ENCODE results near the gene IRF7.

DNA sequence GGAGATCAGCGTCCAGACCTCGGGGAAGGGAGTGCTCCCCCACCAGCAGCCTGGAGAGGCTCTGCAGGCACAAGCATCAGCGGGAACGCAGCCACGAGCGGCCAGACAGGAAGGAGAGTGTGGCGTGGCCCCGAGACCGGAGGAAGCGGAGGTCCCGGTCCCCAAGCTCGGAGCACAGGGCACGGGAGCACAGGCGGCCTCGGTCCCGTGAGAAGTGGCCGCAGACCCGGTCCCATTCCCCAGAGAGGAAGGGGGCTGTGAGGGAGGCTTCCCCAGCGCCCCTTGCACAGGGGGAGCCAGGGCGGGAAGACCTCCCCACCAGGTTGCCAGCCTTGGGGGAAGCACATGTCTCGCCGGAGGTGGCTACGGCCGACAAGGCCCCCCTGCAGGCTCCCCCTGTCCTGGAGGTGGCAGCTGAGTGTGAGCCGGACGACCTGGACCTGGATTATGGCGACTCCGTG, 6.9 kb downstream of the IRF7 start:
- no peak for TF ChIP-seq EZH2phosphoT487 (IDR thresholded peaks at IDR 0.05; ENCODE audit: borderline replicate concordance, low read depth)
- TF ChIP-seq CTCF (IDR thresholded peaks at IDR 0.05), result no peak
- TF ChIP-seq, protein P1, sequence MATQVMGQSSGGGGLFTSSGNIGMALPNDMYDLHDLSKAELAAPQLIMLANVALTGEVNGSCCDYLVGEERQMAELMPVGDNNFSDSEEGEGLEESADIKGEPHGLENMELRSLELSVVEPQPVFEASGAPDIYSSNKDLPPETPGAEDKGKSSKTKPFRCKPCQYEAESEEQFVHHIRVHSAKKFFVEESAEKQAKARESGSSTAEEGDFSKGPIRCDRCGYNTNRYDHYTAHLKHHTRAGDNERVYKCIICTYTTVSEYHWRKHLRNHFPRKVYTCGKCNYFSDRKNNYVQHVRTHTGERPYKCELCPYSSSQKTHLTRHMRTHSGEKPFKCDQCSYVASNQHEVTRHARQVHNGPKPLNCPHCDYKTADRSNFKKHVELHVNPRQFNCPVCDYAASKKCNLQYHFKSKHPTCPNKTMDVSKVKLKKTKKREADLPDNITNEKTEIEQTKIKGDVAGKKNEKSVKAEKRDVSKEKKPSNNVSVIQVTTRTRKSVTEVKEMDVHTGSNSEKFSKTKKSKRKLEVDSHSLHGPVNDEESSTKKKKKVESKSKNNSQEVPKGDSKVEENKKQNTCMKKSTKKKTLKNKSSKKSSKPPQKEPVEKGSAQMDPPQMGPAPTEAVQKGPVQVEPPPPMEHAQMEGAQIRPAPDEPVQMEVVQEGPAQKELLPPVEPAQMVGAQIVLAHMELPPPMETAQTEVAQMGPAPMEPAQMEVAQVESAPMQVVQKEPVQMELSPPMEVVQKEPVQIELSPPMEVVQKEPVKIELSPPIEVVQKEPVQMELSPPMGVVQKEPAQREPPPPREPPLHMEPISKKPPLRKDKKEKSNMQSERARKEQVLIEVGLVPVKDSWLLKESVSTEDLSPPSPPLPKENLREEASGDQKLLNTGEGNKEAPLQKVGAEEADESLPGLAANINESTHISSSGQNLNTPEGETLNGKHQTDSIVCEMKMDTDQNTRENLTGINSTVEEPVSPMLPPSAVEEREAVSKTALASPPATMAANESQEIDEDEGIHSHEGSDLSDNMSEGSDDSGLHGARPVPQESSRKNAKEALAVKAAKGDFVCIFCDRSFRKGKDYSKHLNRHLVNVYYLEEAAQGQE (IDR thresholded peaks at IDR 0.05; ENCODE audit: low read depth, low read length), result no peak
- no peak for TF ChIP-seq TCF12 (IDR thresholded peaks at IDR 0.05)
- no peak for TF ChIP-seq EP300 (IDR thresholded peaks at IDR 0.05; ENCODE audit: borderline replicate concordance in 1 of 2, low read depth in 1 of 2, low read length in 1 of 2)
- no peak for TF ChIP-seq SMC3 (IDR thresholded peaks at IDR 0.05; ENCODE audit: low read depth, low read length)
- TF ChIP-seq JUND (IDR thresholded peaks at IDR 0.05), result no peak
- TF ChIP-seq, protein P2, sequence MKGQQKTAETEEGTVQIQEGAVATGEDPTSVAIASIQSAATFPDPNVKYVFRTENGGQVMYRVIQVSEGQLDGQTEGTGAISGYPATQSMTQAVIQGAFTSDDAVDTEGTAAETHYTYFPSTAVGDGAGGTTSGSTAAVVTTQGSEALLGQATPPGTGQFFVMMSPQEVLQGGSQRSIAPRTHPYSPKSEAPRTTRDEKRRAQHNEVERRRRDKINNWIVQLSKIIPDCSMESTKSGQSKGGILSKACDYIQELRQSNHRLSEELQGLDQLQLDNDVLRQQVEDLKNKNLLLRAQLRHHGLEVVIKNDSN (IDR thresholded peaks at IDR 0.05; ENCODE audit: borderline replicate concordance, low read depth), result no peak
- no peak for TF ChIP-seq IRF3 (IDR thresholded peaks at IDR 0.05; ENCODE audit: low read depth, low read length)
- TF ChIP-seq TAF1 (IDR thresholded peaks at IDR 0.05; ENCODE audit: borderline replicate concordance, low read depth, low read length), result no peak
- TF ChIP-seq ELF1 (IDR thresholded peaks at IDR 0.05), result no peak
- TF ChIP-seq MAX (IDR thresholded peaks at IDR 0.05; ENCODE audit: low read depth), result no peak
- no peak for TF ChIP-seq POLR2AphosphoS5 (IDR thresholded peaks at IDR 0.05; ENCODE audit: low read depth, low read length)

Data from SK-N-SH (cell line).